NCI-H187 treated with DMSO at 0.1 percent for 48 hours (cell line): ENCODE results near the gene SRCIN1.

Experiments used
- DNase-seq: peaks from one replicate; lab custom pipeline; 2025; lab: John Stamatoyannopoulos, UW

Gene SRCIN1

DNA sequence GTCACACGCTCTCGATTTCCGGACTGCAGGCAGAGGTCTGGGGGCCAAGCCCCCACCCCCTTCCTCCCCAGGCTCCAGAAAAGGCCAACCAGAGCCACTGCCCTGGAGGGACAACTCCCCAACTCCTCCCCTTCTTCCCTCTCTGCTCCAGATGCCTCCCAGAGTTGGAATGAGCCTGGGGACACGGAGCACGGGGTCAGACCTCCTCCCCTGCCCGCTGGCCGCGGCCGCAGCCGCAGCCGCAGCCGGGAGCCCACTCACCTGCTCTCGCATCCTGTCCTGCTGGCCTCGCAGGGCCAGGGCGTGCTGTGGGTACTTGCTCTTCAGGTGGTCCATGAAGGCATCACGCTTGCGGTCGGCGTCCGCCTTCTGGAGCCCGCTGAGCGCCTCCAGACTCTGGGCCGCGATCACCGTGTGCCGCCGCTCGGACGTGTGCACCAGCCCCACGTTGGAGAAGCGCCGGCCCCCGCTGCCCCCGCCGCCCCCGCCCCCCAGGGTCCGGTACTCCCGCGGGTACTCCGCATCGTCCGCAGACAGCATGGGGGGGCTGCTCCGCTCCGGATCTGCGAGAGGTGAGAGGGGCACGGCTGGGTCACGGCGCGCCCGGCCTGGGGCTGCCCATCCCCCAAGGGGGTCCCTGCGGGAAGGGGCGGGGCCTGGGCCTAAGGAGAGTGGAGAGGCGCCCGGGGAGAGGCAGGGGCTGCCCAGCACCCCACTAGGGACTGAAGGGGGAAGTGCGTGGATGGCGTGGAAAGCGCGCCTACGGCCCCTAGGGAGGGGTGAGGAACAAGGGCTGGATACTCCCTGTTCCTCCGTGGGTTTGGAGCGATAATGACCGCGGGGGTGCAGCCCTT lies 27.3 kb downstream of the SRCIN1 start:
- DNase-seq = no peak

DNA sequence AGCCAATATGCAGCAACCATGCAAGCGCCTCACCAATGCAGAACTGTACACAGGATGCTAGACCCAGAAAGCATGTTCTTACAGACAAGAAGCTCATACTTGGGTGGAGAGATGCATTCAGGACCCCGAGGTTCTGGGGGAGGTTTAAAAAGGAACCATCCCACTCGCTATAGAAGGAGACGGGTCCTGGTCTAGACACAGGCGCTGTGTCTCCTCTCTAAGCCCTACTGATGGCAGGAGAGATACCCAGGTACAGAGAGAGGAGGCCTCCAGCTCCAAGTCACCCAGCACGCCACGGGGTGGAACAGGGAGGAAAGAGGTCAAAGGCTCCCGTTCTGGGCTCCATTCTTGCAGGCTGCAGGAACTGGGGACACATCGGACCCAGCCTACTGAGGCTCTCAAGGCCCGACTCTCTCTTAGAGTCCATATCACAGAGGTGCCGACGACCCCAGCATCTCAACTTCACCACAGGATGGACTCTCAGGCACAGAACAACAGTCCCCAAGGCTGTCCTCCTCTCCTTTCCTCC lies 28.0 kb downstream of the SRCIN1 start:
- no peak for DNase-seq

DNA sequence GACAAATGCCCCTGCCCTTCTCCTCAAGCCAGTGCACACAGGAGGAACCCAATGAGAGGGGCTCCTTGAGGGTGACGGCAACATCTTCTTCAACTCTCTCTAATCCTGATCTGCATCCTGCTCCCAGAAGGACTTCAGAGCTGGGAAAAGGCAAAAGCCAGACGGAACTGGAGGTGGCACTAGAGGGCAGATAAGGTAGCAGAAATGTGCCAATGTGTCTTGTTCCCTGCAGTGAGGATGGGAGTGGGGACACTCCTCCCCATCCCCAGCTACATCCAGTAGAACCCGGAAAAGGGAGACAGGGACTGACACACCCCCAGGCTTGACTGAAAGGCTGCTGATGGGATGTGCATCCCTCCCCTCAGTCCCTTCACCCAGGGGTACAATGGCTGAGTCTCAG lies 28.5 kb downstream of the SRCIN1 start:
- no peak for DNase-seq

DNA sequence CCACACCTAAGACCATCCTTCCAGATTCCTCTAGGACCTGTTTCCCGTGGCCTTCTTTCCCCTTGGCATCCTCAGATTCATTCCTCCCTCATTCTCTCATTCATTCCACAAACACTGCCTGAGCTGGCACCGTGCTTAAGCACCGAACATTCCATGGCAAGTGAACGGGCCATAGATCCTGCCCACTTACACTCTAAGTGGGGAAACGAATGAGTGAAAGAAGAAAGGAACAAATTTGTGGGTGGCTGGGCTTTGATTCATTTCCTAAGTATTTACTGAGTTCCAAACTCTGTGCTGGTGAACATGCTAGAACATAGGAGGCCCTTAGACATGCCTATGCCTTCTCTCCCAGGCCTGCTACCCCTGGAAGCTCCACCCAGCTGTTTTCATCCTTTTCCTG lies 30.0 kb downstream of the SRCIN1 start:
- DNase-seq = no peak

DNA sequence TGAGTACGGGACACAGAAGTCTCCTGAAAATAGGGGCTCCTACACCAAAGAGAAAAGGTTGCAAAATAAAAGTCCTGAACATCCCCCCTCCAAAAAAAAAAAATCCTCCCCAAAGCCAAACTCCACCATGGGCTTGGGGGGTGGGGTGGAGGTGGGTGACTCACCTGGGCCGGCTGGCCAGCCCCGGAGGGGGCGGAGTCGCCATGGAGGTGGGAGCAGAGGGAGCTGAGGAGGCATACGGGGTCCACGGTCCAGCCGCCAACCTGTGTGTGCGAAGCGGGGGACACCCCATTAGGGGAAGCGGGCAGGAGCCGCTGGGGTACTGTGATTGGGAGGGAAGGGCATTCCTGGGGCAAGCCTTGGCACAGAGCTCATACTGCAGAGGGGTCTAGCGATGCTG lies 31.0 kb downstream of the SRCIN1 start:
- DNase-seq = no peak

DNA sequence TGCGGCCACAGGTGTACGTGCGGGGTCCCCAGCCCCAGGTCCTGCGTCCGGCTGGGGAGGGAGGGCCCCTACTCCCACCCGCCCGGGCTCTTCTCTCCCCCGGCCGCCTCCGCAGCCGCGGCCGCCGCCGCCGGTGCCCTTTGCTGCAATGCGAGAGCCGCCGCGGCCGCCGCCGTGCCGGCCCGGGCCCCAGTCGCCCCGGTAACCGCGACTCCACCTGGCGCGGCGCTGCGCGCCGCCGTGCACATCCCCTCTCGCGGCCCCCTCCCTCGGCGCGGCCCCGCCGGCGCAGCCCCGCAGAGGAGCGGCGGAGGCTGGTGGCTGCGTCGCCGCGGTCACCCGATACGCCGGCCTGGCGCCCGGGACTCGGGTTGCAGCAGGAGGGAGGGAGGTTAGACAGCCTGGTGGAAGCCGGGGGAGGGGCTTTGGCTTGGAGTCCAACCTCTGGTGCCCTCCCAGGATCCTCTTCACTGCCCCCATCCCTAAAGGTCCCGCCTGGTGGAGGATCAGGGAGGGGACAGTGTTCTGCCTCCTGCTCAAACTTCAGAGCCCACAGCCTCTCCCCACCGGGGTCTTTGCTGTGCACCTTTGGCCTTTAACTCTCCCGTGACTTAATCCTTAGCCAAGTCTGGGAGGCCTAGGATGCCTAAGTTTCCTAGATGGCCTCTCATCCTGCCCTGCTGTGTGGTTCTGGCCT lies 32.9 kb downstream of the SRCIN1 start:
- no peak for DNase-seq

DNA sequence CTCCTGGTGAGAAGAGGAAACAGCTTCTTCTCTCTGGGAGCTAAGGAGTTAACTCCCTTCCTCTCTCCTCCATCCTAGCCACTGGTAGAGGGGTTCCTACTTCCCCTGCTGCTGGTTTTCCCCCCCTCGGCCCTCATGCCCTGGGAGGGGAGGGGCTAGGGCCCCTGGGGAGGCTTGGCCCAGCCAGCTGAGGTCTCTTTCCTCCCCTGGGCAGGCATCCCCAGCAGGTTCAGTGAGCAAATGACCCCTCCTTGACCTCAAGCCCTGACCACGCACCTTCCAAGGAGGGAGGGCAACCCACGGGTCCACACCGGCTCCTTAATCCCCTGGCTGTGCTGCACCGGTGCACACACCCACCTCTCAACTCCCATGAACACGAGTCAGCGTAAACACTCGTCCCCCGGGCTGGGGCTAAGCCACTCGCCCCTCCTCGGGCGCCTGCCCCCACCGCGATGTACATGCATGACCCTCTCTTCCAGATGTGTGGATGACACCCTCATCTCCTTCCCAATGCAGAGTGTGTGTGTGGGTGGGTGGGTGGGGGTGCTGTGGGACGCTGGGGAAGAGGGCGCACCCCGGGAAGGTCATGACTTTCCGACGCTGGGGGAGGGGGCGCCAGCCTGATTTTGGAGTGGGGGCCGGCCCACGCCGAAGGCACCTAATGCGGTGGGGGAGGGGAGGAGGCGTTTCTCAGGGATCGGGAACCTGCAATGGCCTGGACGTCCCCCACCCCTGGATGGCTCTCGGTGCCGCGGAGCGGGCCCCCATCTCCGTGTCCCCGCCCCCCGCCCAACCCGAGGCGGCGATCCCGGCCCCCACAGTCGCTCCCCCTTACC lies 33.7 kb downstream of the SRCIN1 start:
- no peak for DNase-seq

DNA sequence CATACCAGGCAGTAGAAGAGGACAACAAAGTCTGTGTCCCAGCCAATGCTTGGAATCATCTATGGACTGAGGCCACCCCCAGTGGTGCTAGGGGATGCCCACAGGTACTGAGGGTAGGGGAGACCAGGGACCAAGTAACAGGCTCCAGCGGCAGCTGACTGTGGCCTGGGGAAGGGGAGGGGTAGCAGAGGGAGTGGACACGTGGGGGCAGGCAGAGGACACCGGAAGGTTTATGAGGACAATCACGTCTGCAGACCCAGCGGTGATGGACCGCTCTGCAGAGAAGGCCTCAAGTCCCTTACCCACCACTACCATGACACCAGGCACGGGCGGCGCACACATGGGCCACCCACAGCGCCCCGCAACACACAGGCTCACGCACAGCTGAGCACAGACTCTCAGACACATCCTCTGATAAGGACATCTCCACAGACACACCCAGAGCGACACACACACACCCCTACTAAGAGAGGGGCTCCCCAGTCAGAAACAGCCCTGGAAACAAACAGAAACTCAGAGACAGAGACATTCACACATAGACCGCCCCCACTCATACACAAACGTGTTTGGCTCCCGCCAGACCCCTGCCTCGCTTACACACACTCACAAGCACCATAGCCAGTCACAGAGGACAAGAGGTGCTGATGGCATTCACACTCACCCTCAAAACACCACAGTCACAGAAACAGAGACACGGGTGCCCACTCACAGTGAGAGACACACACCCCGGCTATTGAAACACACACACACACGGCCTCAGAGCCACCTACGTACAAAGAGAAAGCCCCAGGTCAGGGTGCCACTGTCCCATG lies 35.8 kb downstream of the SRCIN1 start:
- no peak for DNase-seq

DNA sequence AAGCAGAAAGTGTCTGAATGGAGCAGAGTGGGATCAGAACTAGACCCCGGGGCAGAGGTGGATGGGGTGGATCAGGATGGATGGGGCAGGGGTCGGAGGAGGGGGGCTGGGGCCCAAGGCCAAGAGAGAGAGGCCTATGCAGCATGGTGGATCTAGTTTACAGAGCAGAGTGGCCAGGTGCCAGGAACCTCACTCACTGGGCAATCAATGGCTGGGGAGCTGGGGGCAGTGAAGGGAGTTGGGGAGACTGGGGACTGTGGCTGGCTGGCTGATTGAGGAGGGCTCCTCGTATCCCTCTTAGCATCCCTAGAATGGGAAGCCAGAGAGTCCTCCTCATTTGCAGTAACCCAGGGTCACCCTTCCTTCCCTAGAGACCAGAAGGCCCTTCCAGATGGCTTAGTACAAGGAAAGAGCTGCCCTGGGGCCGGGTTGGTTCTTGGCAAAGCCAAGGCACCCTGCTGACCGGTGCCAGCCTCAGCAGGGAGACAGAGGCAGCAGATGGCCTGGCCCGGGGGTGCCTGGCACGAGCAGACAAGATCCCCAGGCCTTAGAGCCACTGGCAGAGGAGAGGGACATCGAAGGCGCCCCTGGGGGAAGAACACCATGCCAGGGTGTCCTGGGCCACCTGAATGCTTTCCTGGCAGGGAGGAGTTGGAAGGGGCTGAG lies 36.8 kb downstream of the SRCIN1 start:
- no peak for DNase-seq

DNA sequence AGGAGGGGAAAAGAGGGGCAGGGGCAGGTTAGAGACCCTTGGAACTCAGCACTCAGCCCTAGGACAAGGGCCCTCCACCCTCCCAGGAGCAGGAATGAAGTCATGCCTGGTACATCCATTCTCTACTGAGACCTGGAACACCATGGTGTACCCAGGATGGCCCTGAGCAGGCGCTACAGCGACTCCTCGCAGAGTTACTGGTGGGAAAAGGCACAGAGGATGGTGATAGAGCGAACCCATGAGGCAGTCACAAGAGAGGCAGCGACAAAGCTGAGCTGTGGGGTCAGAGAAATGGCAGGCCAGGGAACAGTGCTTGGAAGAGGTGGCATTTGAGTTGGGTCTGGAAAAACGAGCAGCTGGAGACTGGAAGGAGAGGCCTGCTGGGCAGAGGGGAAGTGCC lies 37.5 kb downstream of the SRCIN1 start:
- no peak for DNase-seq

DNA sequence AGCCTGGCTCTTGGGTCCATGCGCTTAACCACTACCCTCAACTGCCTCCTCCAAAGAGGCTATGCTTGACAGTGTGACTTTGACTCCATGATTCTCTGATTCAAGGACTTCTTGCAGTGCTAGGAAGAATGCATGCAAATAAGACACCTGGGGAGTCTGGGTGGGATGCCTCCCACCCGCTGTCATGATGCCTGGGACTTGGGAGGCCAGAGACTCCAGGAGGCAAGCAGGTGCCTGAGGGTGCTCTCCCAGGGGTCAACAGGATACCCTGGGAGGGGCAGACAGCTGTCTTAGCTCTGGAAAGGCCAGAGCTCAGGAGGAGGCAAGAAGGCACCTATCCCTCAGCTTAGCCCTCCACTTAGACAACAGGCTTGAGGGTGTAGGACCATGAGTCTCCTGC lies 38.4 kb downstream of the SRCIN1 start:
- no peak for DNase-seq

DNA sequence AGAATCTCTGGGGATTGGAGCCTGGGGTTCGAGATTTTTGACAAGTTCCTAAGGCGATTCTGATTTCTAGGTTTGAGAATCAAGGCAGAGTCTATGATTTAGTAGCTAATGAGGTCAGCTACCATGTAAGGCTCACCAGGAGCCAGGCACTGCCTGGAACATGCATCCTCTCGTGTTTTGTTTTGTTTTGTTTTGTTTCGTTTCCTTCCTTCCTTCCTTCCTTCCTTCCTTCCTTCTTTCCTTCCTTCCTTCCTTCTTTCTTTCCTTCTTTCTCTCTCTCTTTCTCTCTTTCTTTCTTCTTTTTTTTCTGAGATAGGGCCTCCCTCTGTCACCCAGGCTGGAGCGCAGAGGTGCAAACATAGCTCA lies 39.1 kb downstream of the SRCIN1 start:
- DNase-seq = no peak

DNA sequence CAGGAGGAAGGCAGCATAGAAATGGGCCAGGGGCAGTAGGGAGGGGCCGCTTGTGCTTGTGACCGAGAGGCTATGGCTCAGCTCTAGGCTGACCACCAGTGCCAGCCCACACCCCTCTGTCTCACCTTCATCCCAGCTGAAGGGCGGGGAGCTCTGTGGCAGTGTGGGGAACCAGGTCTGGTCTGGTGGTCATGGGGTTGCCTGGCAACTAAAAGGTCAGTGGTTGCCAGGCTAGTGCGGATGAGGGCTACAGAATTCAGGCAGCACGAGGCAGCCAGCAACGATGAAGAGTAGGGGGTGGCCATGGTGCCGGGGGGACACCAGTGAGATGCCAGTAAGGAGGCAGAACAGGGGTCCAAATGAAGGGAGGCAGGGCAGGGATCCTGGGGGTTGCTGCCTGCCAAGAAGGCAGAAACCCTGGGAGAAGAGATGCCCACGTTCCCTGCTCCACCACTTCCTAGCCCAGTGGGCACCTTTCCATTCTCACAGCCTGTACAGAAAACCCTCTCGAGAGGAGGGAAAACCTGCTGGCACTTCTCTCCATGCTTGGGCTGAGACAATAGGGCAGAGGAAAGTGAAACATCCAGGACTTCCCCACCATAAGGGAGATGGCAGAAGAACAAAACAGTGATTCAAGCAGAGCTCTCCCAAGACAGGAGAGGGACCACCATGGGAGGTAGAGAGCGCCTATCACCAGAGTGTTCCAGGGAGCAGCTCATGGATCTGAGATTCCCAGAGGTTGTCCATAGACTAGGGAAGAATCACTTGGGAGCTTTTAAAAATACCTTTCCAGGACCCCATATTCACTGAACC lies 39.7 kb downstream of the SRCIN1 start:
- no peak for DNase-seq

DNA sequence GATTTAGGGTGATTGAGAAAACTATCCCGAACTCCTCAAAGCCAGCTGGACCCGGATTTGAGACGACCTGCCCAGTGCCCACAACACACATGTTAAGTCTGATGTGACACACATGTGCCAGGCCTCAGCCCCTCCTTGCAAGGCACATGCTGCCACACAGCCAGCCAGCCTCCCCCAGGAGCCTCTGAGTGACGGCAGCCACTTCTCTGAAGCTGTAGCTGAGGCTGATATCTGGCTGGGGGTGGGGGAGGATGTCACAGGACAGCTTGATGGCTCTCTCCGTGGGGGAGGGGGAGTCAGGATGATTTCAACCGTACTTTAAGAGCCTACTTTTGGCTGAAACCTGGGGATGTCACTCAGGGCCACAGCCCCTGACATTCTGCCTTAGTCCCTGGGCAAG lies 40.9 kb downstream of the SRCIN1 start:
- no peak for DNase-seq

DNA sequence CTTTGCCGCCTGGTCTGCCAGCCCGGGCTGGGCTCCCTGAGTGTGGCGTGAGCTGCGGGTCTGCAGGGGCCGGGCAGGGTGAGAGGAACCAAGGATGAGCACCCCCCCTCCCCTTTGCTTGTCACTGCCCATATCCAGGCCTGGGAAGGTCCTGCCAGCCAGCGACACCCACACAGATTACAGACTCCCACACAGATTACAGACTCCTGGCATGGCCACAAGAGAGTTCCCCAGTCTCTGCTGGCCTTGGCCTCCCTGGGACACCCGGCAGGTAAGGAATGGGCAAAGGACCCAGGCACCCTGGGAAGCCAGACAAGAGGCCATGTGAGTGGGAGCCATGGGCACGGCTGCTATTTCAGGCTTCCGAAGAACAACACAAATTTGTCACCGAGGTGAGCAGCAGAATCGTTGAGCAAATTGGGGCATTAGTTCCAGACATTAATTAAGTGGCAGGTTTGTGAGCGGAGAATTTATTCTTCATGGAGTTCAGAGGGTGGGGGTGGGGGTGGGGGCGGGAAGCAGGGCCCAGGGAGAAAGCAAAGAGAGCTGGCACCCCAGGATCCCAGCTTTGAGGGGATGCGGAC lies 41.4 kb downstream of the SRCIN1 start:
- no peak for DNase-seq

DNA sequence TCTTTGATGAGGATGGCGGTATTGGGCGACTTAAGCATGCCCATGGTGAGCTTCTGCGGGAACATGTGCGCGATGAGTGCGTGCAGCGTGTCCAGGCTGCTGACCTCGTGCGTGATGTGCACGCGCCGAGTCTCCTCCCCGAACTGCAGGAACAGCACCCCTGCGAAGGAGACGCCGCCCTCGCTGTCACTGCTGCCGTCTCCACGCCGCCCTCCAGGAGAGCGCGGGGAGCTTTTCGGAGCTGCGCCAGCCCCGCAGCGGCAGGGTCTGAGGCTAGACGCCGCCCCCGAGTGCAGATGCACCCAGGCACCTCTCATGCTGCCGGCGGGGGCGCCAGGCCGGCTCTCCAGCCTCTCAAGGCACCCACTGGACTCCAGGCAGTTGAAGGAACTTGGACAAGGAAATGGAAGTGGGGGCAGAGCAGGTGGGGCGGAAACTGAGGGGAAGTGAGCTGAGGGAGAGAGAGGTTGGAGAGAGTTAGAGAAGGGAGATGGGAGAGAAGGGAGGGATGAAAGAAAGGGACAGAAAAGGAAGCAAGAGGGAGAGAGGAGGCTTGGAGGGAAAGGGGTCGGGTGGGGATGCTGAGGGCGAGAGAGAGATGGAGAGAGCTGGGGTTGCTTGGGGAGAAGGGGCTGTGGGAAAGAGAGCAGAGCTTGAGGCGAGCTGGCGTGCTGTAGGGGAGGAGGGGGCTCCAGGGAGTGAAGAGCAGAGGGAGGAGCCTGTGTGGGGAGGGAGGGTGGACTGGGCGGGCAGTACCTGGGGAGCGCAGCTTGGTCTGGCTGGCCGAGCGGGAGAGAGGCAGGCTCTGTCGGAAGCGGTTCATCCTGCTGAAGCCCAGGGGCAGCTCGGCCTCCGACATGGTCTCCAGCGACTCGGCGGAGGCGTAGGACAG lies 42.1 kb downstream of the SRCIN1 start:
- DNase-seq = no peak

DNA sequence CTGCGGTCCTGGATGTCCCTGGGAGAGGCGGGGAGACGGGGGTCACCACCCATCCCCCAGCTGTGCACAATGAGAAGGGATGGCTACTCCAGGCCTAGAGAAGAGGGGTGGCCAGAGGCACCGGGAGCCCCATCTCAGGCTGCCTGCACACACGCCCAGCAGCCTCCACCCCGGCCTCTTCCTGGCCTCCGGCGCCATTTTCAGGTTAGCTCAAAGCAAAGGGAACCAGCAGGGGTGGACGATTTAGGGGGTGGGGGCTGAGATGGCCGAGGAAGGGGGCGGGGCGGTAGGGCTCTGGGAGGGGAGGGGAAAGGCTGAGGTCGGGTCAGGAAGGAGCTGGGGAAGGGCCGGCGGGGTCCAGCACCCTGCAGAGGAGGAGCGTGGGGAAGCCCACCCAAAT lies 42.8 kb downstream of the SRCIN1 start:
- no peak for DNase-seq

DNA sequence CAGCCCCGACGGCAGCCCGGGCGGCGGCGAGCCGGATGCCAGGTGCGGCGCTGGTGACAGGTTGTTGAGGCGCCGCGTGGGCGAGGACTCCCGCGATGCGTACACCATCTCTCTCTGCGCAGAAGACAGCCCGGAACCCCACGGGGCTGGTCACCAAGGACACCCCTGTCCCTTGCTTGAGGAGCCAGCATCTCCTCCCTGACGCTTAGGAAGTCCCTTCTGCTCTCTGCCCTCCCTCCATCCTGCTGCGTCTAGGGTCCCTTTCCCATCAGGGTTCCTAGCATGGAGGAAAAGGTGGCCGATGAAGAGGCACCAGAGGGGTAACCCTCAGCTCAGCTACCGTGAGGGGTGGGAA lies 43.6 kb downstream of the SRCIN1 start:
- DNase-seq = no peak
